DLD1 (cell line): ENCODE data around the gene MORN4.
"Not testable (repeated sequence)": the region's sequence is repeated elsewhere in the genome, so short reads cannot be mapped to it uniquely, and the experiment has no call there.

Experiments
- in situ Hi-C: cut with HindIII; loops from 2 replicates; pipeline ENCODE4 v1.10.0; 2017; ENCODE audit warnings: low sequenced_read_pairs

Gene MORN4

GRCh38 chr10:97642471-97643159 lies 9.3 kb upstream of the MORN4 start:
- in situ Hi-C loops: not testable (repeated sequence)

- in situ Hi-C loops: no loop called here
Observed at GRCh38 chr10:97640868-97641811, 7.8 kb upstream of the MORN4 start.

- in situ Hi-C loops: no loop called here
Observed at GRCh38 chr10:97640174-97640867, 7.0 kb upstream of the MORN4 start, which contains the start of gene PI4K2A. Gene PI4K2A, plus strand, starts transcription at chr10:97640671. Its CDS starts 72 bp downstream, at chr10:97640743.

- in situ Hi-C loops: not testable (repeated sequence)
Observed at GRCh38 chr10:97639090-97639489, 5.8 kb upstream of the MORN4 start.

- in situ Hi-C loops: no loop called here
Observed at GRCh38 chr10:97635577-97635976, 2.3 kb upstream of the MORN4 start.

GRCh38 chr10:97633921-97634320 lies 621 bp upstream of the MORN4 start:
- in situ Hi-C loops: no loop called here

- in situ Hi-C loops: no loop called here
Observed at GRCh38 chr10:97631098-97631497, 2.2 kb downstream of the MORN4 start.

GRCh38 chr10:97629289-97629688 lies 4.0 kb downstream of the MORN4 start:
- in situ Hi-C loops: no loop called here

GRCh38 chr10:97628228-97628627 lies 5.1 kb downstream of the MORN4 start:
- in situ Hi-C loops: no loop called here

GRCh38 chr10:97627731-97628130 lies 5.6 kb downstream of the MORN4 start:
- in situ Hi-C loops: no loop called here

GRCh38 chr10:97623277-97623676 lies 10.0 kb downstream of the MORN4 start:
- in situ Hi-C loops: no loop called here

GRCh38 chr10:97618733-97619132 lies 14.6 kb downstream of the MORN4 start:
- in situ Hi-C loops: no loop called here

- in situ Hi-C loops: no loop called here
Observed at GRCh38 chr10:97618285-97618684, 15.0 kb downstream of the MORN4 start.

GRCh38 chr10:97612386-97612785 lies 20.9 kb downstream of the MORN4 start:
- in situ Hi-C loops: no loop called here

- in situ Hi-C loops: no loop called here
Observed at GRCh38 chr10:97611473-97611872, 21.8 kb downstream of the MORN4 start.

GRCh38 chr10:97608991-97609561 lies 24.2 kb downstream of the MORN4 start:
- in situ Hi-C loops: no loop called here

- in situ Hi-C loops: no loop called here
Observed at GRCh38 chr10:97607095-97607636, 26.1 kb downstream of the MORN4 start.

GRCh38 chr10:97601268-97602215 lies 31.8 kb downstream of the MORN4 start:
- in situ Hi-C loops: no loop called here

- in situ Hi-C loops: no loop called here
Observed at GRCh38 chr10:97600616-97601015, 32.7 kb downstream of the MORN4 start.

- in situ Hi-C loops: loop anchor here (10.0 kb wide), 1 partner anchor 64 kb away; no protein-coding TSS in a partner anchor
Observed at GRCh38 chr10:97599272-97599619, 34.1 kb downstream of the MORN4 start.
